Measurements from ENCODE around the gene SSUH2. TPM values are rescaled to one million over a fixed set of nuclear protein-coding genes. Genes with fewer than 3 reads are reported as not detected.
A peak's percentile ranks its signal among the peaks of the same experiment; 100 is the strongest.
"Not testable (repeated sequence)": the region's sequence is repeated elsewhere in the genome, so short reads cannot be mapped to it uniquely, and the experiment has no call there.

SSUH2 gene
- total and polyA plus RNA-seq, 2 experiments from 2014 or later: 0.73 to 2.3 TPM

GRCh38 chr3:8684992-8685391, 40.4 kb upstream of the SSUH2 start:
- not testable (repeated sequence) for H3K27ac Mint-ChIP-seq; H3K27ac ChIP-seq (ENCODE audit: low read depth)

GRCh38 chr3:8682850-8683574, 38.4 kb upstream of the SSUH2 start:
- not testable (repeated sequence) for H3K9me3 Mint-ChIP-seq; H3K4me3 Mint-ChIP-seq; H3K9me2 ChIP-seq (ENCODE audit: insufficient read depth); H3K79me2 ChIP-seq (replicated peaks; ENCODE audit: insufficient read depth); H3K4me3 ChIP-seq; H3K4me1 ChIP-seq (ENCODE audit: insufficient read depth); H2AFZ ChIP-seq; H3K36me3 Mint-ChIP-seq (ENCODE audit: low read depth); DNase-seq (ENCODE audit: low spot score); H3K27ac Mint-ChIP-seq; H3K4me2 ChIP-seq; H3K27me3 Mint-ChIP-seq (ENCODE audit: insufficient read depth, low read depth, poor library complexity); H4K20me1 ChIP-seq (replicated peaks; ENCODE audit: insufficient read depth); H3K36me3 ChIP-seq (ENCODE audit: insufficient read depth); H3K27me3 ChIP-seq (ENCODE audit: insufficient read depth); H3K27ac ChIP-seq (ENCODE audit: low read depth); H3F3A ChIP-seq (replicated peaks; ENCODE audit: low read depth); ATAC-seq
- peaks cover 15% of the 10 kb centered on the region for H3K4me1 Mint-ChIP-seq
- TF ChIP-seq CTCF (conservative IDR thresholded peaks at IDR 0.05; ENCODE audit: low read depth in 2 of 2): peak; percentile 30 to 33; a peak in 3 of 4 replicates

More at GRCh38 chr3:8684992-8685391, 40.4 kb upstream of the SSUH2 start:
- H3K36me3 Mint-ChIP-seq (ENCODE audit: low read depth); DNase-seq (ENCODE audit: low spot score); H3K9me2 ChIP-seq (ENCODE audit: insufficient read depth); H3K4me3 ChIP-seq; H3K27me3 ChIP-seq (ENCODE audit: insufficient read depth); H3F3A ChIP-seq (replicated peaks; ENCODE audit: low read depth); H3K9me3 Mint-ChIP-seq; H3K4me1 ChIP-seq (ENCODE audit: insufficient read depth); H3K79me2 ChIP-seq (replicated peaks; ENCODE audit: insufficient read depth); ATAC-seq; H3K27me3 Mint-ChIP-seq (ENCODE audit: insufficient read depth, low read depth, poor library complexity); H3K4me2 ChIP-seq; H2AFZ ChIP-seq; H3K36me3 ChIP-seq (ENCODE audit: insufficient read depth); H4K20me1 ChIP-seq (replicated peaks; ENCODE audit: insufficient read depth); H3K4me3 Mint-ChIP-seq: not testable (repeated sequence)
- H3K4me1 Mint-ChIP-seq: peaks cover 15% of the 10 kb centered on the region

- H2AFZ ChIP-seq, H3K27ac Mint-ChIP-seq: not testable (repeated sequence)
Measured at GRCh38 chr3:8681881-8682538, 37.4 kb upstream of the SSUH2 start.

More at GRCh38 chr3:8681881-8682538, 37.4 kb upstream of the SSUH2 start:
- not testable (repeated sequence) for H3K36me3 Mint-ChIP-seq (ENCODE audit: low read depth); H3K4me2 ChIP-seq; H4K20me1 ChIP-seq (replicated peaks; ENCODE audit: insufficient read depth); H3K36me3 ChIP-seq (ENCODE audit: insufficient read depth); DNase-seq (ENCODE audit: low spot score); H3F3A ChIP-seq (replicated peaks; ENCODE audit: low read depth); H3K27ac ChIP-seq (ENCODE audit: low read depth); H3K4me1 ChIP-seq (ENCODE audit: insufficient read depth); H3K4me3 Mint-ChIP-seq; H3K27me3 Mint-ChIP-seq (ENCODE audit: insufficient read depth, low read depth, poor library complexity); H3K9me3 Mint-ChIP-seq; H3K27me3 ChIP-seq (ENCODE audit: insufficient read depth); H3K79me2 ChIP-seq (replicated peaks; ENCODE audit: insufficient read depth); ATAC-seq; H3K4me3 ChIP-seq; H3K9me2 ChIP-seq (ENCODE audit: insufficient read depth)
- H3K4me1 Mint-ChIP-seq: peaks cover 15% of the 10 kb centered on the region
